COLO829 (cell line): ENCODE data around the gene MS4A15.
"Not testable (repeated sequence)": the region's sequence is repeated elsewhere in the genome, so short reads cannot be mapped to it uniquely, and the experiment has no call there.

Experiments used
- DNase-seq: peaks from one replicate; pipeline ENCODE4 v3.0.0; 2012; ENCODE audit warnings: low spot score

The MS4A15 gene

GRCh38 chr11:60809249-60809648 lies 52.6 kb downstream of the MS4A15 start:
- no peak for DNase-seq

GRCh38 chr11:60809691-60810090 lies 53.0 kb downstream of the MS4A15 start:
- DNase-seq, result no peak

GRCh38 chr11:60810151-60810550 lies 53.5 kb downstream of the MS4A15 start:
- DNase-seq, result no peak

DNA sequence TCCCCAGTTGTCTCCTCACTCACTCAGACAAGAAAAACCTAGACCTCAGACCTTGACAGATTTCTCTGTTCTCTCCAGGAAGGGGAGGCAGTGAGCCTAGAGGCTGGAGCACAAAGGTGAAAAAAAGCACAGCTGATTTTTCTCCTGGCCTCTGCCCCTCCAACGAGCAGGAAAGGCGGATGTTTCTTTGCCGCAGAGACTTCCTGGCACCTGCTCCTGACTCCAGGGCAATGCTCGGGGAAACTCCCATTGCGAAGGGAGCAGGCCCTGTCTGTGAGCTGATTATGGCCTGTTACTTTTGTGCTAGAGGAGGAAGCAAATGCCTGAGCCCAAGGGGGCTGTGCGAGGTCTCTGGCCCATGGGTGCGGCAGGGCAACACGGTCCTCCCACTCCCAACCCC lies 53.9 kb downstream of the MS4A15 start:
- no peak for DNase-seq

DNA sequence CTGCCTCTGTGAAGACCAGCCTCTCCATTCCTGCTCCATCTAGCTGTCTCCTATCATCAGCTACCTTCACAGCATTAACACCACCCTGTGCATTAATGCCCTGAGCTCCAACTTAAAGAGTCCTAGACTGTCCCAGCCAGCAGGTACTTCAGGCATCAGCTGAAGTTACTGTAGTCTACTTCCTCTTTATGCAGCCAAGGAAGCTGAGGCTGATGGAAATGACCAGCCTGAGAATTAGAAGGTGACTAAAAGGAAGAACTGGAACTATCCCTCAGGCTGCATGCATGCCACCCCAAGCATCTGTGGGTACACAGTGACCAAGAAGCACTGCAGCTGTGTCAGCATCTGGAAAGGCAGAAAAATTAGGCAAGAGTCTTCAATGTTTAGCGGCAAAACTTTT lies 56.7 kb downstream of the MS4A15 start:
- no peak for DNase-seq

DNA sequence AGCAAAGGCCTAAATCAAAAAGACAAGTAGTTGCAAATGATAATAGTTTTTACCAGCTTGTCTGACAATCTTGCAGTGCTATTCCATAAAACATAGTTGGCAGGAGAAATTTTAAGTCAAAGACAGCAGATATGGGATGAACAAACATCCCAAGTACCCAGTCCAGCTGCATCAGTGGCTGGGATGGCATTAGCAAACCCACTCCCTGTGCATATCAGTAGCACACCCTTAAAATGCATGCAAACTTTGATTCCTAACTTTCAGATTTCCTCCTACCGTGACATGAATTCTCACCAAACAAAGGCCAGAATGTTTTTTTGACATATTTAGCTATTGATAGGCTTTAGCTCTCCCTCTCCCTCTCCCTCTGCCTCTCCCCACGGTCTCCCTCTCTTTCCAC lies 57.4 kb downstream of the MS4A15 start:
- DNase-seq, result no peak

GRCh38 chr11:60816590-60817157 lies 60.0 kb downstream of the MS4A15 start:
- no peak for DNase-seq

DNA sequence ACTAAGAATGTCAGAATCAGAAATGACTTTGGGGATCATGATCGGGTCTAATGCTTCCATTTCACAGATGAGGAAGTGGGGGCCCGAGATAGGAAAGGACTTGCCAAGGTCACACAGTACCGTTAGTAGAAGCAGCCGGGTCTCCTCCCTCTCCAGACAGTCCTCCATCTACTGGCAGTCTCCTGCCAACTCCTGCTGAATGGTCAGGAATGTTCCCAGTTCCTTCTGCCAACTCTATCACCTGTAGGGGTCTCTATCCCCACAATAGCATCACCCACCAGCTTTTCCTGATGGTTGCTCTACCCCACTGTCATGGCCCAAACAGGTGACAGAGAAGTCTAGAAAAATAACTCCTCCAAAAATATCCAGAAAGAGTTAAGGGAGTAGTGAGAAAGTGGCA lies 61.4 kb downstream of the MS4A15 start:
- no peak for DNase-seq

- no peak for DNase-seq
These were observed 65.3 kb downstream of the MS4A15 start for GRCh38 chr11:60821827-60822599.

DNA sequence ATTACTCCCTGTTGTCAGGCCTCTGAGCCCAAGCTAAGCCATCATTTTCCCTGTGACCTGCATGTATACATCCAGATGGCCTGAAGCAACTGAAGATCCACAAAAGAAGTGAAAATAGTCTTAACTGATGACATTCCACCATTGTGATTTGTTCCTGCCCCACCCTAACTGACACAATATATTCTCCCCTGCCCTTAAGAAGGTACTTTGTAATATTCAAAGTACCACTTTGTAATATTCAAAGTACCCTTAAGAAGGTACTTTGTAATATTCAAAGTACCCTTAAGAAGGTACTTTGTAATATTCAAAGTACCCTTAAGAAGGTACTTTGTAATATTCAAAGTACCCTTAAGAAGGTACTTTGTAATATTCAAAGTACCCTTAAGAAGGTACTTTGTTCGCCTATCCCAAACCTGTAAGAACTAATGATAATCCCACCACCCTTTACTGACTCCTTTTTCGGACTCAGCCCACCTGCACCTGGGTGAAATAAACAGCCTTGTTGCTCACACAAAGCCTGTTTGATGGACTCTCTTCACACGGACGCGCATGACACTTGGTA lies 67.2 kb downstream of the MS4A15 start:
- not testable (repeated sequence) for DNase-seq

GRCh38 chr11:60825118-60825517 lies 68.5 kb downstream of the MS4A15 start:
- no peak for DNase-seq

DNA sequence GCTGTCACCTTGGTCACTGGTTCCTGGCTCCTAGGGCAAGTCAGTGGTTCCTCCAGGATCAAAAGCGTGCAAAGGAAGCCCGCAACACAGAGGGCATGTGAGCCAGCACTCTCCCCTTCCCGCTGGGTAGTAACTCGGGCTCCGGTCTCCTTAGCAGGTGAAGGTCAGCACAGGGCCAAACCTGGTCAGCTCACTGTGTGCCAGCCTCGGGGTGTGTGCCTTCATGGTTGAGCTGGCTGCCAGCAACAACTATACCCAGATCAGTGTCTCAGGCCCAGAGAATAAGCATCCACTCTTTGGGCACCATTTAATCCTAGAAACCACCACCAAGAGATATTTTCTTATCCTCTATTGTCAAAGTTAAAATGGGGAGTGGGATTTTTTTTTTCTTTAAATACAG lies 69.1 kb downstream of the MS4A15 start:
- no peak for DNase-seq
